SU-DHL-6 (cell line): ENCODE data around the gene ANKS1A.
A peak's percentile ranks its signal among the peaks of the same experiment; 100 is the strongest.

Source experiments
- H2AFZ ChIP-seq: fragments of 200-600 bp; sonication (generic); 2 replicates; pipeline ENCODE4 v1.6.1; 2014; ENCODE audit warnings: low read depth, mild to moderate bottlenecking, moderate library complexity, mixed read lengths, antibody characterized with exemption, low read length; ENCODE audit not compliant: severe bottlenecking
- H3F3A ChIP-seq: fragments of 200-600 bp; shearing (Covaris generic); 2 replicates; pipeline ENCODE4 v1.6.0; 2016; ENCODE audit warnings: antibody characterized with exemption, mild to moderate bottlenecking; ENCODE audit not compliant: insufficient read depth
- H3K27ac ChIP-seq: fragments of 200-600 bp; sonication (generic); 2 replicates; pipeline ENCODE4 v1.5.1; 2016; ENCODE audit warnings: low read depth, mild to moderate bottlenecking, low read length, moderate library complexity, mixed read lengths
- H3K27me3 ChIP-seq: fragments of 200-600 bp; sonication (generic), shearing (Covaris generic); 2 replicates; pipeline ENCODE4 v1.6.0; 2014; ENCODE audit warnings: mild to moderate bottlenecking, low read length
- H3K36me3 ChIP-seq: fragments of 200-600 bp; sonication (generic); 2 replicates; pipeline ENCODE4 v1.6.1; 2014; ENCODE audit warnings: mild to moderate bottlenecking, low read length, mixed read lengths
- H3K4me2 ChIP-seq: fragments of 300-600, 200-600 bp; shearing (Covaris generic), sonication (generic); 2 replicates; pipeline ENCODE4 v1.6.0; 2014; ENCODE audit warnings: low read length, low read depth, mild to moderate bottlenecking; ENCODE audit not compliant: poor library complexity, severe bottlenecking
- H3K4me3 ChIP-seq: fragments of 200-600 bp; sonication (generic); 2 replicates; pipeline ENCODE4 v1.5.1; 2014; ENCODE audit warnings: antibody characterized with exemption, low read length, mild to moderate bottlenecking, mixed read lengths; ENCODE audit not compliant: insufficient read depth, poor library complexity, severe bottlenecking
- H3K79me2 ChIP-seq: fragments of 200-600 bp; sonication (generic); 2 replicates; pipeline ENCODE4 v1.6.1; 2014; ENCODE audit warnings: mild to moderate bottlenecking, low read length, moderate library complexity; ENCODE audit not compliant: insufficient read depth
- H3K9ac ChIP-seq: fragments of 200-600 bp; sonication (generic); 2 replicates; pipeline ENCODE4 v1.7.0; 2014; ENCODE audit warnings: mild to moderate bottlenecking, low read length
- H3K9me2 ChIP-seq: fragments of 200-600 bp; sonication (generic); replicated peaks from 2 replicates; pipeline ENCODE4 v1.6.1; 2014; ENCODE audit warnings: low read length; ENCODE audit not compliant: insufficient read depth
- H3K9me3 ChIP-seq: fragments of 200-600 bp; sonication (generic); 2 replicates; pipeline ENCODE4 v1.6.1; 2014; ENCODE audit warnings: low read length, mixed read lengths; ENCODE audit not compliant: insufficient read depth
- H4K20me1 ChIP-seq: fragments of 200-600 bp; sonication (generic); 2 replicates; pipeline ENCODE4 v1.6.1; 2014; ENCODE audit warnings: low read depth, mild to moderate bottlenecking, antibody characterized with exemption, low read length, moderate library complexity, mixed read lengths
- CTCF ChIP-seq: fragments of 200-600 bp; sonication (generic); IDR thresholded peaks from one replicate; pipeline ENCODE4 v1.5.1; 2017; ENCODE audit warnings: antibody characterized with exemption, mild to moderate bottlenecking, low read length, moderate library complexity; ENCODE audit not compliant: insufficient read depth, poor library complexity, severe bottlenecking
- EZH2phosphoT487 ChIP-seq: fragments of 200-600 bp; sonication (generic), shearing (Covaris generic); conservative IDR thresholded peaks from 2 replicates; pipeline ENCODE4 v1.6.1; 2018; ENCODE audit warnings: mild to moderate bottlenecking, antibody characterized with exemption, low read length, moderate library complexity, mixed read lengths

ANKS1A gene

GRCh38 chr6:34887753-34888513 lies 1.1 kb upstream of the ANKS1A start, which contains the start of gene TAF11:
TAF11 (minus strand) TSS chr6:34888042; CDS start chr6:34887957, 85 bp downstream.
- Histone ChIP-seq H3K4me3 (peak within 1 kb of the TSS; percentile 90), H3K27me3 (no peaks in the 10 kb centered on the region), H3K36me3 (peaks cover 7% of the 10 kb centered on the region; the same call in 1 of the 2 replicates), H4K20me1 (peaks cover 11% of the 10 kb centered on the region; the same call in 1 of the 2 replicates), H3K9ac (peak within 1 kb of the TSS; percentile 86), H3K79me2 (peaks cover 61% of the 10 kb centered on the region), H3K4me2 (peak within 1 kb of the TSS; percentile 91), H3K27ac (peak within 1 kb of the TSS; percentile 53), H2AFZ (peak within 1 kb of the TSS; percentile 87), H3K9me3 (no peaks in the 10 kb centered on the region), H3F3A (peaks cover 22% of the 10 kb centered on the region), H3K9me2 (no peaks in the 10 kb centered on the region)
- no peak for TF ChIP-seq EZH2phosphoT487
- no peak for TF ChIP-seq CTCF

GRCh38 chr6:34888514-34888856 lies 570 bp upstream of the ANKS1A start:
- peaks cover 22% of the 10 kb centered on the region for H3F3A ChIP-seq
- H3K4me2 ChIP-seq = peak overlapping the region; percentile 91
- H3K9me3 ChIP-seq = no peaks in the 10 kb centered on the region
- peaks cover 7% of the 10 kb centered on the region; the same call in 1 of the 2 replicates for H3K36me3 ChIP-seq
- H2AFZ ChIP-seq = peak overlapping the region; percentile 87
- TF ChIP-seq EZH2phosphoT487 (no peak), CTCF (no peak)
- H3K79me2 ChIP-seq = peaks cover 56% of the 10 kb centered on the region
- H3K4me3 ChIP-seq = peak overlapping the region; percentile 90
- H3K27me3 ChIP-seq = no peaks in the 10 kb centered on the region
- H4K20me1 ChIP-seq = peaks cover 11% of the 10 kb centered on the region; the same call in 1 of the 2 replicates
- H3K27ac ChIP-seq = peak overlapping the region; percentile 53
- H3K9me2 ChIP-seq = no peaks in the 10 kb centered on the region
- peak overlapping the region; percentile 86 for H3K9ac ChIP-seq

GRCh38 chr6:34890533-34890925 lies 1.5 kb downstream of the ANKS1A start:
- no peak overlapping the region for H2AFZ ChIP-seq
- H3K4me2 ChIP-seq = peak overlapping the region; percentile 91
- H3K4me3 ChIP-seq = peak overlapping the region; percentile 90
- no peaks in the 10 kb centered on the region for H3K27me3 ChIP-seq
- peaks cover 38% of the 10 kb centered on the region for H3K79me2 ChIP-seq
- no peak overlapping the region for H3K27ac ChIP-seq
- peak overlapping the region; percentile 86 for H3K9ac ChIP-seq
- H3K9me2 ChIP-seq = no peaks in the 10 kb centered on the region
- peaks cover 14% of the 10 kb centered on the region for H3F3A ChIP-seq
- peaks cover 11% of the 10 kb centered on the region; the same call in 1 of the 2 replicates for H4K20me1 ChIP-seq
- H3K36me3 ChIP-seq = no peaks in the 10 kb centered on the region
- no peaks in the 10 kb centered on the region for H3K9me3 ChIP-seq
- TF ChIP-seq EZH2phosphoT487 (no peak), CTCF (no peak)
